OCI-LY1 (cell line): Measurements from ENCODE around the gene MAD1L1.

Experiments
- H2AFZ ChIP-seq: fragments of 200-600 bp; sonication (generic), shearing (Covaris generic); 2 replicates; pipeline ENCODE4 v1.6.0; 2014; ENCODE audit warnings: antibody characterized with exemption, mild to moderate bottlenecking, low read length
- H3F3A ChIP-seq: fragments of 200-600 bp; sonication (generic), shearing (Covaris generic); 2 replicates; pipeline ENCODE4 v1.6.0; 2014; ENCODE audit warnings: mild to moderate bottlenecking, antibody characterized with exemption, low read length, moderate library complexity; ENCODE audit not compliant: insufficient read depth
- H3K27ac ChIP-seq: fragments of 200-600 bp; sonication (generic); 2 replicates; pipeline ENCODE4 v1.5.1; 2014; ENCODE audit warnings: low read length, mixed run types, mild to moderate bottlenecking, low read depth; ENCODE audit not compliant: poor library complexity, severe bottlenecking
- H3K27me3 ChIP-seq: fragments of 200-600 bp; sonication (generic); 2 replicates; pipeline ENCODE4 v1.6.0; 2014; ENCODE audit warnings: antibody characterized with exemption, mild to moderate bottlenecking, low read length, moderate library complexity; ENCODE audit not compliant: insufficient read depth
- H3K36me3 ChIP-seq: fragments of 200-600 bp; sonication (generic); 2 replicates; pipeline ENCODE4 v1.6.1; 2014; ENCODE audit warnings: mild to moderate bottlenecking, antibody characterized with exemption, low read length, moderate library complexity, mixed read lengths; ENCODE audit not compliant: insufficient read depth
- H3K4me1 ChIP-seq: fragments of 200-600 bp; sonication (generic); 2 replicates; pipeline ENCODE4 v1.5.1; 2014; ENCODE audit warnings: mild to moderate bottlenecking, low read length, moderate library complexity; ENCODE audit not compliant: insufficient read depth, severe bottlenecking
- H3K4me2 ChIP-seq: fragments of 200-600 bp; sonication (generic), shearing (Covaris generic); 2 replicates; pipeline ENCODE4 v1.6.1; 2014; ENCODE audit warnings: low read length
- H3K4me3 ChIP-seq: fragments of 200-600 bp; sonication (generic); 2 replicates; pipeline ENCODE4 v1.5.1; 2014; ENCODE audit warnings: low read length, low read depth, mild to moderate bottlenecking, mixed read lengths; ENCODE audit not compliant: poor library complexity, severe bottlenecking
- H3K79me2 ChIP-seq: fragments of 200-600 bp; shearing (Covaris generic); 2 replicates; pipeline ENCODE4 v1.6.1; 2016; ENCODE audit warnings: mixed run types, low read length, mixed read lengths; ENCODE audit not compliant: insufficient read depth
- H3K9ac ChIP-seq: fragments of 200-600 bp; sonication (generic), shearing (Covaris generic); 2 replicates; pipeline ENCODE4 v1.6.1; 2014; ENCODE audit warnings: mild to moderate bottlenecking, low read length, mixed read lengths
- H3K9me2 ChIP-seq: fragments of 200-600 bp; sonication (generic), shearing (Covaris generic); 2 replicates; pipeline ENCODE4 v1.6.1; 2014; ENCODE audit warnings: low read depth, mild to moderate bottlenecking, low read length, mixed read lengths
- H3K9me3 ChIP-seq: fragments of 200-600 bp; shearing (Covaris generic); 2 replicates; pipeline ENCODE4 v1.6.1; 2014; ENCODE audit warnings: low read length, mixed read lengths
- H4K20me1 ChIP-seq: fragments of 200-600 bp; sonication (generic), shearing (Covaris generic); 2 replicates; pipeline ENCODE4 v1.6.0; 2016; ENCODE audit warnings: mild to moderate bottlenecking, low read length; ENCODE audit not compliant: insufficient read depth
- EZH2 ChIP-seq: fragments of 200-600 bp; sonication (generic), shearing (Covaris generic); IDR thresholded peaks from 2 replicates; pipeline ENCODE4 v1.8.0; 2017; ENCODE audit warnings: borderline replicate concordance, mixed run types, mild to moderate bottlenecking, antibody characterized with exemption, low read length, moderate library complexity, mixed read lengths
- TF ChIP-seq, protein P1 (sequence below): fragments of 200-600 bp; sonication (generic), shearing (Covaris generic); IDR thresholded peaks from 2 replicates; pipeline ENCODE4 v1.5.1; 2017; ENCODE audit warnings: mild to moderate bottlenecking, antibody characterized with exemption, low read length, moderate library complexity, mixed read lengths

The MAD1L1 gene

DNA sequence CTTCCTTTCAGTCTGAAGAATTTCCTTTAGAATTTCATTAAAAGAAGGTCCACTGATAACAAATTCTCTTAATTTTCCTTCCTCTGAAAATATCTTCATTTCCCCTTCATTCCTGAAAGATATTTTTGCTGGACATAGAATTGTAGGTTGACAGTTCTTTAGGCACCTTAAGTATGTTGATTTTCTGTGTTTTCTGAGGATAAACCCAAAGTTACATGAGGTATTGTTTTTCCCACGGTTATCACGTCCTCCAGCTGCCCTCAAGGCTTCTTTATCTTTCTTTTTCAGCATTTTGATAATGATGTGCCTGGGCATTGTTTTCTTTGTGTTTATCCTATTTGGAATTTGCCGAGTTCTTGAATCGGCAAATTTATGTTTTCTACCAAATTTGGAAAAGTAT is 457.4 kb downstream of the MAD1L1 start:
- H3K36me3 ChIP-seq = no peaks in the 10 kb centered on the region

DNA sequence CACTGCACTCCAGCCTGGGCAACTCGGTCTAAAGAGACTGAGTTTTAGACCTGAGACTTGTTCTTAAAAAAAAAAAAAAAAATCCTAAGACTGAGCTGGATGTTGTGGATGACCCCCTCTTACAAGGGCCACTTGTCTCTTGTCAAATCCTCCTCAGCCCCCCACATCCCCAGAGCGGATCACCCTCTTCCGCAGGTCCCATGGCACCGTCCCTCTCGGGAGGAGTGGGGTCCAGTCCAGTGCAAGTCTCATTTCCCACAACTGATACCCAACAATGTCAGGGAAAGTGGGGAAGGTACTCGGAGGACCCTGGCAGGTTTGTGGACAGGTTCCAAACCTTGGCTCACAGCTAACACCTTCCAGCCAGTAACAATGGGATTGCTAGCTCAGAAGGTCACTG is 462.4 kb downstream of the MAD1L1 start:
- H3K9me3 ChIP-seq = peaks cover 1% of the 10 kb centered on the region
- H3K4me1 ChIP-seq = no peaks in the 10 kb centered on the region
- no peak overlapping the region for H3K9ac ChIP-seq
- no peaks in the 10 kb centered on the region for H3K79me2 ChIP-seq
- no peak for TF ChIP-seq EZH2
- TF ChIP-seq, protein P1, sequence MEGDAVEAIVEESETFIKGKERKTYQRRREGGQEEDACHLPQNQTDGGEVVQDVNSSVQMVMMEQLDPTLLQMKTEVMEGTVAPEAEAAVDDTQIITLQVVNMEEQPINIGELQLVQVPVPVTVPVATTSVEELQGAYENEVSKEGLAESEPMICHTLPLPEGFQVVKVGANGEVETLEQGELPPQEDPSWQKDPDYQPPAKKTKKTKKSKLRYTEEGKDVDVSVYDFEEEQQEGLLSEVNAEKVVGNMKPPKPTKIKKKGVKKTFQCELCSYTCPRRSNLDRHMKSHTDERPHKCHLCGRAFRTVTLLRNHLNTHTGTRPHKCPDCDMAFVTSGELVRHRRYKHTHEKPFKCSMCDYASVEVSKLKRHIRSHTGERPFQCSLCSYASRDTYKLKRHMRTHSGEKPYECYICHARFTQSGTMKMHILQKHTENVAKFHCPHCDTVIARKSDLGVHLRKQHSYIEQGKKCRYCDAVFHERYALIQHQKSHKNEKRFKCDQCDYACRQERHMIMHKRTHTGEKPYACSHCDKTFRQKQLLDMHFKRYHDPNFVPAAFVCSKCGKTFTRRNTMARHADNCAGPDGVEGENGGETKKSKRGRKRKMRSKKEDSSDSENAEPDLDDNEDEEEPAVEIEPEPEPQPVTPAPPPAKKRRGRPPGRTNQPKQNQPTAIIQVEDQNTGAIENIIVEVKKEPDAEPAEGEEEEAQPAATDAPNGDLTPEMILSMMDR = no peak
- no peak overlapping the region for H3K27ac ChIP-seq
- peaks cover 7% of the 10 kb centered on the region; the same call in 1 of the 2 replicates for H3K27me3 ChIP-seq
- H3K9me2 ChIP-seq = no peaks in the 10 kb centered on the region
- H2AFZ ChIP-seq = no peak overlapping the region
- H3K36me3 ChIP-seq = no peaks in the 10 kb centered on the region
- no peak overlapping the region for H3K4me2 ChIP-seq
- H3K4me3 ChIP-seq = no peak overlapping the region
- H3F3A ChIP-seq = no peaks in the 10 kb centered on the region
- H4K20me1 ChIP-seq = no peaks in the 10 kb centered on the region

More for the DNA sequence above, 457.4 kb downstream of the MAD1L1 start:
- H3K4me2 ChIP-seq = no peak overlapping the region
- H3K9ac ChIP-seq = no peak overlapping the region
- H3F3A ChIP-seq = no peaks in the 10 kb centered on the region
- H3K27ac ChIP-seq = no peak overlapping the region
- no peaks in the 10 kb centered on the region for H3K9me2 ChIP-seq
- no peaks in the 10 kb centered on the region for H3K79me2 ChIP-seq
- no peak for TF ChIP-seq EZH2
- TF ChIP-seq, protein P1 = no peak
- peaks cover 6% of the 10 kb centered on the region for H3K9me3 ChIP-seq
- no peak overlapping the region for H2AFZ ChIP-seq
- H4K20me1 ChIP-seq = no peaks in the 10 kb centered on the region
- no peak overlapping the region for H3K4me3 ChIP-seq
- H3K4me1 ChIP-seq = no peaks in the 10 kb centered on the region
- peaks cover 12% of the 10 kb centered on the region; the same call in 1 of the 2 replicates for H3K27me3 ChIP-seq

- Histone ChIP-seq H3K4me3 (no peak overlapping the region), H3F3A (no peaks in the 10 kb centered on the region), H2AFZ (no peak overlapping the region), H3K9ac (no peak overlapping the region), H3K4me2 (no peak overlapping the region), H3K79me2 (no peaks in the 10 kb centered on the region), H3K4me1 (no peaks in the 10 kb centered on the region), H3K27me3 (peaks cover 7% of the 10 kb centered on the region; the same call in 1 of the 2 replicates), H3K27ac (no peak overlapping the region), H3K36me3 (no peaks in the 10 kb centered on the region), H4K20me1 (no peaks in the 10 kb centered on the region), H3K9me2 (no peaks in the 10 kb centered on the region), H3K9me3 (no peaks in the 10 kb centered on the region)
- TF ChIP-seq, protein P1 = no peak
- TF ChIP-seq EZH2 = no peak
These were observed 463.2 kb downstream of the MAD1L1 start for GRCh38 chr7:1769286-1770200.
